Psoas muscle (tissue), 8 donors: ENCODE results near the gene GRAMD2A. TPM values are rescaled to one million over a fixed set of nuclear protein-coding genes. Genes with fewer than 3 reads are reported as not detected.

Experiments used
- ATAC-seq, 4 donors: fragments of 200-7000 bp; cut with Tn5 transposase; one replicate each; pipeline ENCODE4 v1.9.1; 2020; ENCODE audit warnings: moderate library complexity in 3 of 4, mild to moderate bottlenecking in 2 of 4
- DNase-seq, 2 donors: peaks; one replicate each; pipeline ENCODE4 v3.0.0-alpha.2; 2020
- H3K27ac ChIP-seq: fragments of 200-600 bp; one replicate; pipeline ENCODE4 v1.8.0; 2022
- H3K27me3 ChIP-seq, 3 donors: fragments of 200-600 bp in 1 of 3; one replicate each; pipeline versions ENCODE4 v1.6.1 to v1.8.0; 2013 to 2022; ENCODE audit warnings: low read length in 2 of 3, mild to moderate bottlenecking in 2 of 3, moderate library complexity in 1 of 3; ENCODE audit not compliant: insufficient read depth in 3 of 3
- H3K36me3 ChIP-seq, 2 donors: fragments of 200-600 bp in 1 of 2; one replicate each; pipeline versions ENCODE4 v1.6.1 to v1.8.0; 2013 to 2022; ENCODE audit warnings: low read depth in 1 of 2, mild to moderate bottlenecking in 1 of 2, moderate library complexity in 1 of 2; ENCODE audit not compliant: insufficient read depth in 1 of 2
- H3K4me1 ChIP-seq: fragments of 200-600 bp; one replicate; pipeline ENCODE4 v1.8.0; 2022
- H3K4me3 ChIP-seq: fragments of 200-600 bp; one replicate; pipeline ENCODE4 v1.8.0; 2022; ENCODE audit warnings: mild to moderate bottlenecking
- H3K9me3 ChIP-seq: fragments of 200-600 bp; one replicate; pipeline ENCODE4 v1.8.0; 2022
- WGBS, 3 donors: extraction: QIAGEN DNeasy Blood & Tissue Kit; methylation state at CpG; one replicate each; pipeline versions ENCODE4 v1.1.6 to v1.1.7; 2013; 5-methylcytosine and 5-hydroxymethylcytosine counted together
- intact Hi-C, 2 donors: fragments of 100-400 bp; cut with DNase I; formaldehyde crosslinking; loops; one replicate each; pipeline versions ENCODE4 v1.11.0 to v1.14.2; 2022
- polyA plus RNA-seq, 3 donors: library from polyadenylated mRNA; stranded (reverse); fragments of 200-250 nt; gene quantifications; one replicate each; pipeline ENCODE4 v1.2.3, GENCODE V29; 2013
- total RNA-seq, 4 donors: library from RNA; stranded (reverse); fragmentation: NEBNext Ultra II Directional in 2 of 4; extraction: Animal tissue kit (Norgen Biotek cat#: 25700) in 2 of 4; gene quantifications; one replicate each; pipeline versions ENCODE4 v1.2.1 to v1.2.4, GENCODE V29; 2021 to 2023
- TF ChIP-seq, protein P1 (sequence below): fragments of 200-600 bp; IDR thresholded peaks from one replicate; pipeline ENCODE4 v1.8.0; 2022; ENCODE audit warnings: antibody characterized with exemption
- donor health status: healthy with polysubstance abuse.
- donor health status: DM: no; HTN: no; CAD: no; lungs with moderate emphysema.
- donor health status: Bipolar disorder and iron deficiency.
- donor health status: healthy.
- donor health status: DM: yes; HTN: yes; CAD: no.
- donor health status: DM: no; HTN: no; CAD: no.
- donor health status: DM: no; HTN: no; CAD: no.
- donor health status: DM: yes; HTN: yes; CAD: no.

Gene GRAMD2A
- total and polyA plus RNA-seq, 7 donors = 0.01 TPM; not detected in 6

DNA sequence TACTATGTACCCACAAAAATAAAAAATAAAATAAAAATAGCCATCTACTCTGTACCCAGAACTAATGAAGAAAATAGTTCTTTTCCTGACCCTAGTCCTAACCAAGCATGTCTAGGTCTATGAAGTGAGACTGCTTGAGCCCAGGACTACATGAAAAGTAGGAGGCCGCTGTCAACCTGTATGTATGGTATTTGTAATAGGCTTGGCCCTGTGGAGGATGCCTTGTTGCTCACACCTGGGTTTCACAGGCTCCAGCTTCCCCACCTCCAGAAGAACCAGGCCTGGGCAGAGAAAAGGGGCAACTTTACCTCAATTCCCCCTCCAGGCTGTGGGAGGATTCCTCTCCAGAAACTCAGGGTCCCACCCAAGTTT, 40.3 kb upstream of the GRAMD2A start:
- no peak overlapping the region for H3K4me3 ChIP-seq
- WGBS, 3 donors = 92 to 96% (median 94%) methylated on average over 1 of the region's 1 CpG
- peaks cover 12 to 46% of the 10 kb centered on the region in 2 donors for H3K36me3 ChIP-seq
- intact Hi-C loops = no loop called here
- TF ChIP-seq, protein P1, sequence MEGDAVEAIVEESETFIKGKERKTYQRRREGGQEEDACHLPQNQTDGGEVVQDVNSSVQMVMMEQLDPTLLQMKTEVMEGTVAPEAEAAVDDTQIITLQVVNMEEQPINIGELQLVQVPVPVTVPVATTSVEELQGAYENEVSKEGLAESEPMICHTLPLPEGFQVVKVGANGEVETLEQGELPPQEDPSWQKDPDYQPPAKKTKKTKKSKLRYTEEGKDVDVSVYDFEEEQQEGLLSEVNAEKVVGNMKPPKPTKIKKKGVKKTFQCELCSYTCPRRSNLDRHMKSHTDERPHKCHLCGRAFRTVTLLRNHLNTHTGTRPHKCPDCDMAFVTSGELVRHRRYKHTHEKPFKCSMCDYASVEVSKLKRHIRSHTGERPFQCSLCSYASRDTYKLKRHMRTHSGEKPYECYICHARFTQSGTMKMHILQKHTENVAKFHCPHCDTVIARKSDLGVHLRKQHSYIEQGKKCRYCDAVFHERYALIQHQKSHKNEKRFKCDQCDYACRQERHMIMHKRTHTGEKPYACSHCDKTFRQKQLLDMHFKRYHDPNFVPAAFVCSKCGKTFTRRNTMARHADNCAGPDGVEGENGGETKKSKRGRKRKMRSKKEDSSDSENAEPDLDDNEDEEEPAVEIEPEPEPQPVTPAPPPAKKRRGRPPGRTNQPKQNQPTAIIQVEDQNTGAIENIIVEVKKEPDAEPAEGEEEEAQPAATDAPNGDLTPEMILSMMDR = no peak
- ATAC-seq (peak in 1 of 4 donors; percentile 32), DNase-seq (no peak)
- H3K27me3 ChIP-seq = no peaks in the 10 kb centered on the region
- H3K27ac ChIP-seq = peak overlapping the region; percentile 58
- peaks cover 13% of the 10 kb centered on the region for H3K4me1 ChIP-seq
- H3K9me3 ChIP-seq = no peaks in the 10 kb centered on the region

DNA sequence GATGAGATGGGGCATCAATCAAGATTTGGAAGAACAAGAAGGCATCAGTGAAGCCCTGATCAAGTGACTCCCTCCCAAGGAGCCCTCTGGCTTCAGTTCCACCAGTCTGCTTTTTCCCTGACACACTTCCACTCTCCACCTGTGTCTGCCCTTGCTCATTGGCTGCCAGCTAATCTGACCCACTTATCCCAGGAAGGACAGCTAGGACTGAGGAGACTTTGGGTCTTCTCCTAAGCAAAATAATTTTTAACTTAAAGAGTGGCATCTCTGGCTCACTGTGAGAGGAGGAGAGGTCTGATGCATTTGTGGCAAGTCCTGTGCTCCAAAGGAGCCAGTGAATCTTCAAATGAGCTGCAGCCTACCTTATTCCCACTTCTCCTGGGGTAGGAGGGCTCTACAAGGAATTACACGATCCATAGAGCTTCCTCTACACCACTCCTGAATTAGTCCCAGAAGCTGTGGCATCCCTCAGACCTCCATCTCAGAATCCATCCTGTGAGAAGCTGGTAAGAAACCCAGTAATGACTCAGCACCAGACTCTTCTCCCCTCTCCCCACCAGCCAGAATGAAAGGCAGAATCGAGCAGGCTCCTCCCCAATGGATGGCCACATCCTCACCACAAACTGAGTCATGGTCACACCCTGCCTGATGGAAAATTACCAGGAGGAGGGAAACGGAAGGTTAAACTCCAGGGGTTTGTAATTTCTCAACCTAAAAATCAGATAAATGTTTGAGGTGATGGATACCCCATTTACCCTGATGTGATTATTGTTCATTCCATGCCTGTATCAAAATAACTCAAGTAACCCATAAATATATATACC, 39.7 kb upstream of the GRAMD2A start:
- peak overlapping the region; percentile 69 for H3K27ac ChIP-seq
- no peaks in the 10 kb centered on the region for H3K27me3 ChIP-seq
- peak; percentile 78 to 92 (median 86) for ATAC-seq
- TF ChIP-seq, protein P1 = no peak
- peaks cover 10 to 40% of the 10 kb centered on the region in 2 donors for H3K36me3 ChIP-seq
- intact Hi-C loops = no loop called here
- DNase-seq = peak; percentile 76 to 77
- peak overlapping the region; percentile 38 for H3K4me3 ChIP-seq
- no peaks in the 10 kb centered on the region for H3K9me3 ChIP-seq
- H3K4me1 ChIP-seq = peaks cover 19% of the 10 kb centered on the region
- WGBS, 3 donors = 43 to 59% (median 45%) methylated on average over 3 of the region's 3 CpGs

- ATAC-seq (no peak), DNase-seq (no peak)
- peak overlapping the region; percentile 69 for H3K27ac ChIP-seq
- H3K4me3 ChIP-seq = peak overlapping the region; percentile 38
- intact Hi-C loops = no loop called here
- H3K36me3 ChIP-seq = peaks cover 9 to 33% of the 10 kb centered on the region in 2 donors
- H3K4me1 ChIP-seq = peaks cover 26% of the 10 kb centered on the region
- H3K9me3 ChIP-seq = no peaks in the 10 kb centered on the region
- WGBS, 3 donors = 79 to 86% (median 81%) methylated on average over 2 of the region's 2 CpGs
- no peaks in the 10 kb centered on the region for H3K27me3 ChIP-seq
- TF ChIP-seq, protein P1 = no peak
Measured at GRCh38 chr15:72236381-72237003, 38.9 kb upstream of the GRAMD2A start.

DNA sequence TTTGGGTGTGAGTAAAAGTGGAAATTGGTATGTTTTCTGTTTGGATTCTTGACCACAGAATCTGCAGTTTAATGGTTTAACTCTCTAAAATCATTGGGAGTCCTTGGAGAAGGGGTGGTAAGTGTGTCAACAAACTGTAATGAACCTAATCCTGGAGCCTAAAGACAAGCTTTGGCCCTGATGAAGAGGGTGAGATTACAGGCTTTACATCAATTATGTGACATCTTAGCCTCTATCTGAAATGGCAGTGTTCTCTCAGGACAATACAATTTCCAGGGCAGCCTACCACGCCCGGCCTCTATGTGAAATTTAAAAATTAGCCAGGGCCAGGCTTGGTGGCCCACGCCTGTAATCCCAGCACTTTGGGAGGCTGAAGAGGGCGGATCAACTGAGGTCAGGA, 37.7 kb upstream of the GRAMD2A start:
- Histone ChIP-seq H3K27me3 (no peaks in the 10 kb centered on the region), H3K9me3 (no peaks in the 10 kb centered on the region), H3K27ac (no peak overlapping the region), H3K36me3 (peaks cover 3 to 21% of the 10 kb centered on the region in 2 donors), H3K4me1 (peaks cover 27% of the 10 kb centered on the region), H3K4me3 (no peak overlapping the region)
- no peak for DNase-seq
- 93 to 96% (median 94%) methylated on average over 4 of the region's 4 CpGs for WGBS, 3 donors
- ATAC-seq = no peak
- intact Hi-C loops = no loop called here
- TF ChIP-seq, protein P1 = no peak
